T-helper 9 cell (primary cell): ENCODE data around the gene SNX32.

Experiments used
- DNase-seq: peaks from one replicate; pipeline ENCODE4 v3.0.0-alpha.2; 2020
- total RNA-seq, 2 donors: gene quantifications; one replicate each; lab custom pipeline; 2026; lab: John Stamatoyannopoulos, UW

SNX32 gene
- total RNA-seq = 0.21 to 0.24 reads per million in 2 donors

DNA sequence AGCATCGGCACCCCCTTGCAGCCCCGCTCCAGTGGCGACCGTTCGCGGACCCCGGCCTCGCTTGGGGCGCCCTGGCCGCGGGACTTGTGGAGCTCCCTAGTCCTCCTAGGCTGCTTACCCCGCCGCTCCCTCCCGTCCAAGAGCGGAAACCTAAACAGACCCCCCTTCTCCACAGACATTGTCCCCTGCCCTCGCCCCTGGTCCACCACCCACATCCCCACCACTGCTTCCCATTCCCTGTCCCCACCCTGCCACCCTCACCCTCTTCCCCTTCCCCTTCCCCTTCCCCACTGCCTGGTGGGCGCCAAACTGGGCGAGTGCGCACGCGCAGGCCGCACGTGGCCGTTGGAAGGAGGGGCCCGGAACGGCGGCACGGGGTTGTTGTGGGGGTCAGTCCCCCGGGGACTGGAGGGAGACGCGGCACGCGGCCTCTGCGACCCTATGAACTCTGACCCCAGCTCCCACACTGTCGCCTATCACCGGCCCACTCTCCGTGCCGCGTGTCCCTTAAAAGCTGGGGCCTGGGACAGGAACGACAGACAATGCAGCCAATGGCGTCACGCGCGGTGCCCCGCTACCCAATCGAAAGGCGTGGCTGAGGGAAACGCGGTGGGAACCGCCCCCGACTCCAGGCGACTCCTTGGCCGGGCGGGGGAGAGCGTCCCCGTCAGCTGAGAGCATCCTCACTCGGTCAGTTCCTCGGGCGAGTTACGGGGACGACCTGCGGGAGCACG, at the start of gene SNX32:
TSS of gene SNX32 (plus strand) at position 667 of the 734 bp plus-strand sequence. CDS start 103 bp downstream, outside the sequence.
- peak; percentile 89 for DNase-seq

DNA sequence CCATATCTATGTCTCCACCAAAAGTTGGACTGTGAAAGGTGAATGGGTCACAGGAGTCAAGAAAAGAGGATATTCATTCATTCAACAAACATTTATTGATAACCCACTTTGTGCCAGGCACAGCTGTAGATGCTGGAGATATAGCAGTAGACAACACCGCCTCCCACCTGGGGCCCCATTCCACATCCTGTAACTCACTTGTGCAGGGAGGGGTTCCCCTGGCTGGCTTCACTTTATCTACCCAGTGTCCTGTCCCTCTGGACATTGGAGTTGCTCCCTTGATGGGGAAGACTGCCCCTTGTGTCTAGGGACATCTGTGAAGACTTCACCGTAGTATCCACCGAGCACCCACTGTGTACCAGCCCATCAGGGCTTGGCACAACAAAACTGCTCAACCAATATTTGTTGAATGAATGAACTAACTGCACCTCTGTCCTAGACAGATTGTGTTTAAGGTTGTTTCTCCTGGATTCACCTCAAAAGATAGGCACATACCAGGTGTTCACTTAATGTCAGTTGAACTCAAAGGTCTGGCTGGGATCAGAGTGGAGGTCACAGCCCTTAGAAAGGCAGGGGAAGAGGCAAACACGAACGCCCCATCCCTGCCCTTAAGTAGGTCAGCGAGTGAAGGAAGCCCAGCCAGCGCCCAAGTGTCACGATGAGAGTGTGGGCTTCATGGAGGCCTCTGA, 48.3 kb upstream of the SNX32 start:
- no peak for DNase-seq

DNA sequence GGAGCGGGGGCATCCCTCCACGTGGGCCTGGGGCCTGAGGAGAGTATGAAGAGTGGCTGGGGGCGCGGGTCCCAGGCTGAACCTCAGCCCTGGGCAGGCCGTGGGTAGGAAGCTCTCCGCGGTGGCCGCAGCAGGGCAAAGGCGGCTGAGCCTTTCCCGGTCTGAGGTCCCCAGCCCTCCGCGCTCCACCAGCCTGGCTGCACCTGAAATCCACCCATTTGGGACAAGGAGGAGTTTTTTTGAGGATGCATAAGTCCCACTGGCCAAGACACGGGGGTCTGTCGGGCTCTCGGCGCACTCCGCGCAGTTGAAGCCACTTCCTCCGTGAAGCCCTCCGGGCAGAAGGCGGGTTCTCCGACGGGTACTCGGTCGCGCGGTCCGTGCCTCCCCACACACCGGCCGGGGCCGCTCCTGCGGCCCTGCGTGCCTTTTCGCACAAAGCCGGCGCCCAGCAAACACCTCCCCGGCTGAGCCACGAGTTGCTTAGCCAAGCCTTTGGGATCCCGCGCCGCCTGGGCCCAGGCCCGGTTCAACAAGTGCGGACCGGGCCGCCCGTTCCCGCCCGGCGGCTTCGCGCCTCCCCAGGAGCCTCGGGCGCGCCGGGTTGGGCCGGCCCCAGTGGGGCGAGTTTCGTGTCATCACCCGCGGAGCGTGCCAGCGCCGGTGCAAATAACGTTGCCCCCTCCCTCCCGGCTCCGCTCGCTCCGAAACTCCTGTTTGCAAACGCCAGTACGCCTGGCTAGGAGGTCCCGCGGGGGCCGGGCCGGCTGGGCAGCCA, 47.6 kb upstream of the SNX32 start:
- no peak for DNase-seq

GRCh38 chr11:65786786-65787636, 46.8 kb upstream of the SNX32 start, which contains the start of gene OVOL1:
Gene OVOL1, plus strand, starts transcription at chr11:65787063. Its CDS starts 311 bp downstream, at chr11:65787374.
- DNase-seq = peak; percentile 14

- DNase-seq = no peak
These were observed 45.8 kb upstream of the SNX32 start for GRCh38 chr11:65787649-65788622.

- no peak for DNase-seq
These were observed 44.9 kb upstream of the SNX32 start for GRCh38 chr11:65788821-65789220.

DNA sequence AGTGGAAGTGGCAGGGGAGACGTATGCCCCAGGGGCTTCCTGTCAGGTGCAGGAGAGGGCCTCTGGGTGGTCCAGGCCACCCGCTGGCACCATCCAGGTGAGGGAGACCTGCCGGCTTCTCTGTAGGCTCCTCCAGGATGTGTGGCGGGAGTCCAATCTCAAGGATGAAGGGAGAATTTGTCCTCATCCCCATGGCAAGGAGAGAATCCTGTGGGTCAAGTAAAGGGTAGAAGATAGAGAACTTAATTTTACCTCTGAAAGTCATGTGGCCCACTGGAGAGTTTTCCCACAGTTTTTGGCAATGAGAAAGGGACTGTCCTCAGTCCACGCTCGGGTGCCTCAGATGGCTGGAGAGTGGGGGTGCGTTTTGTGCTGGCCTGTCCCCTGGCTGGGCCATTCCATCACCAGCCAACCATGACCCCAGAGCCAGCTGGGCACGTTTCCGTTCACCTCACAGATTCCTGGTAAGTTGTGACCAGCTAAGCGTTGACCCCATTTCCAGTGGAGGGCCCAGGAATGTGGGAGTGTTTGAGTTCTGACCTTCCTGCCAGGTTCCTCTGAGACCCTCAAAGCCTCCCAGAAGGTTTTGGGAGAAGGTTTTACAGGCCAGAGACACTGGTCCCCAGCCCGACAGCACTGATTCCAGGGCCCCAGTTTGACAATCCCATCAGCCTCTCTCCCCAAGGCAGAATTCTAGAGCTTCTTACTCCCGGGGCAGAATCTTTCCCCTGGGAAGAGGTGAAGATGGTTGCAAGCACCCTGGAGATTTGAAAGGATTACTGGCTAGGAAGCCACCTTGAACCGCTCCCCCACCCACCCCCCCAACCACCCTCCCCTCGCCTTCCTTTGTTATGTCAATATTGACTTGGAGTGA, 44.3 kb upstream of the SNX32 start:
- no peak for DNase-seq

- DNase-seq = no peak
These were observed 43.5 kb upstream of the SNX32 start for GRCh38 chr11:65790104-65790901.

GRCh38 chr11:65790902-65791650, 42.7 kb upstream of the SNX32 start:
- DNase-seq = no peak

- no peak for DNase-seq
These were observed 42.0 kb upstream of the SNX32 start for GRCh38 chr11:65791719-65792213.

DNA sequence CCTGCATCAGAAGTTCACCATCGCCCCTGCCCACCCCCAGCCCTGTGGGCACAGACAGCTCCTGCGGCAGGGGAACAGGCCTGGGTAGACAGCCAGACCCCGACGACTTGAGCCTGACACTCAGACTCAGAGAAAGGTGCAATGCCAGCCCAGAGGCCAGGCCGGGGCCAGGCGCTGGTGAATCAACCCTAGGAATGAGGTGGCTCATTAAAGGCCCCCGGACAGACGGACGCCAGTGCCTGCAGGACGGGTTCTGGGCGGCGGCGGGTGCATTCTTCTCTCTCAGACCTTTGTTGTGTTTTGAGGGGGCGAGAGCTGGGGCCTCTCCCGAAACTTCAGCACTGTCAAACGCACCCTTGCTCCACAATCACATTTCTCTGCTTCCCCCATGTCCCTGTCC, 41.3 kb upstream of the SNX32 start:
- DNase-seq = no peak

- no peak for DNase-seq
These were observed 40.6 kb upstream of the SNX32 start for GRCh38 chr11:65793144-65793581.

GRCh38 chr11:65793625-65794400, 40.0 kb upstream of the SNX32 start:
- no peak for DNase-seq

GRCh38 chr11:65794570-65795510, 38.9 kb upstream of the SNX32 start:
- DNase-seq = no peak

DNA sequence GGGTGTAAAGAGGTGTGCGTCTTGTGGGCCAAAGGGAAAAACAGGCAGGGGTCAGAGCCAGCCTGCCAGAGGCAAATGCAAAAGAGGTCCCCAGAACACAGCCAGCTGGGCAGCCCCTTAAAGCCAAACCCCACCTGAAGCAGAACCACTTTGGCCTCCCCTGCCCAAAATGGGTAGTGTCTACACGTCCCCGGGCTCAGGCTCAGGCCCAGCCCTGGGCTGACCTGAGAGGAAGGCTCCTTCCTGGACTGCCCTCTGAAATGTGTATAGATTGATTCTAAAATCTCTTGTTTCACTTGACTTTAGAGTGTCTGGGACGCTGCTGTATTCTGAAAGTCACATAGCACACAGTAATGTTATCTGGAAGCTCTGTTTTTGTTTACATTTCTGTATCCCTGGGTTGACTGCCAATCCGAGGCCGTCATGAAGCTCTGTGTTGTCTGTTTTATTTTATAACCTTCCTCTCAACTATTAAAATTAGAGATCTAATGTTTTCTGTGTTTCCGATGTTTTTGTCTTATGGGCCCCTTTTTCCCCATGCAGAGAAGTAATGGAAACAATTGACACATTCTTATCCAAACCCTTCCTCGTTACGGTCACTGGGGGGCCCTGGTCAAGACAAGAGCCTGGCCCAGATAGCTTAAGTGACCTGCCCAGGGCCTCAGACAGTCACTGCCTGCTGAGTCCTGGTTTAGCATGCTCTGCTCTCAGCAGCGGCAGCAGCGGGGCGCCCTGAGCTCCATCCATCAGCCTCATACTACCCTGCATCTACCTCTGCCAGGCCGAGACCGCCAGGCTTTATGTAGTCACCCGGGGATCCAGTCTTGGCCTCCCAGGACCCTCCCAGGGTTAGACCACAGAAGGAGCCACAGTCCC, 36.8 kb upstream of the SNX32 start:
- DNase-seq = no peak
